RPMI8226 (cell line): Measurements from ENCODE around the gene NHSL2.
"Not testable (repeated sequence)": the region's sequence is repeated elsewhere in the genome, so short reads cannot be mapped to it uniquely, and the experiment has no call there.

ENCODE experiments used
- DNase-seq: peaks from one replicate; pipeline ENCODE4 v3.0.0-alpha.2; 2015

The NHSL2 gene

DNA sequence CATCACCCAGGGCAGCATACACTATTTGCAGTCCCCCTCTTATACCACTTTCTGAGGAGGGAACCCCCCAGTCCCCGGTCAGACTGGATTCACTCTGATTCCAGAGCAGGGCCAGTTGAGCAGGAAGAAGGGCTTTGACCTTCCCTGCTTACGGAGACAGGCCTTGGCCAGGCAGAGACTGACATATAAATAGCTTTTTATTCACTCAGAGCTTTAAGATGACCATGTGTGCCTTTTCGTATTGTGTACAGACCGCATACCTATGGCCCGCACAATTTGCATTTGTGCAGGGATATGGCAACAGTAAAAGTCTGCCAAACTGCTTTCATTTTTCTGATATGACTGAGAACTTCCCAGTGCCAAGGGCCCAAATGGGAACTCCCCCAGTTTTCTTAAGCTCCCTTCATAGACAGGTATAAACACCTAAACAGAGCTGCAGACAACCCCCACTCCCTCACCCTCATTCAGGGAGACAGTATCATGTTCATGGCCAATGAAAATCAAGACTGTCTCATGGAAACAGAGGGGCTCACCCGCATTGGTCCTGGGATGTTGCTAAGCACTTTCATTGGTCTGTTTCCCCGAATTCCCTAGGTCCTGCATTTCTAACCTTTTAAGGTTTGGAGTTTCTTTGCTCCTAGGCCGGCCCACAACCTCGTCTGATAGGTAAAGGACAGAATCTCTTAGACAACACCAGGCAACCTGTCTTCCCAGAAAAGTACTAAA is 135.1 kb downstream of the NHSL2 start:
- no peak for DNase-seq

- DNase-seq = no peak
Measured at GRCh38 chrX:72046447-72046846, 135.8 kb downstream of the NHSL2 start.

DNA sequence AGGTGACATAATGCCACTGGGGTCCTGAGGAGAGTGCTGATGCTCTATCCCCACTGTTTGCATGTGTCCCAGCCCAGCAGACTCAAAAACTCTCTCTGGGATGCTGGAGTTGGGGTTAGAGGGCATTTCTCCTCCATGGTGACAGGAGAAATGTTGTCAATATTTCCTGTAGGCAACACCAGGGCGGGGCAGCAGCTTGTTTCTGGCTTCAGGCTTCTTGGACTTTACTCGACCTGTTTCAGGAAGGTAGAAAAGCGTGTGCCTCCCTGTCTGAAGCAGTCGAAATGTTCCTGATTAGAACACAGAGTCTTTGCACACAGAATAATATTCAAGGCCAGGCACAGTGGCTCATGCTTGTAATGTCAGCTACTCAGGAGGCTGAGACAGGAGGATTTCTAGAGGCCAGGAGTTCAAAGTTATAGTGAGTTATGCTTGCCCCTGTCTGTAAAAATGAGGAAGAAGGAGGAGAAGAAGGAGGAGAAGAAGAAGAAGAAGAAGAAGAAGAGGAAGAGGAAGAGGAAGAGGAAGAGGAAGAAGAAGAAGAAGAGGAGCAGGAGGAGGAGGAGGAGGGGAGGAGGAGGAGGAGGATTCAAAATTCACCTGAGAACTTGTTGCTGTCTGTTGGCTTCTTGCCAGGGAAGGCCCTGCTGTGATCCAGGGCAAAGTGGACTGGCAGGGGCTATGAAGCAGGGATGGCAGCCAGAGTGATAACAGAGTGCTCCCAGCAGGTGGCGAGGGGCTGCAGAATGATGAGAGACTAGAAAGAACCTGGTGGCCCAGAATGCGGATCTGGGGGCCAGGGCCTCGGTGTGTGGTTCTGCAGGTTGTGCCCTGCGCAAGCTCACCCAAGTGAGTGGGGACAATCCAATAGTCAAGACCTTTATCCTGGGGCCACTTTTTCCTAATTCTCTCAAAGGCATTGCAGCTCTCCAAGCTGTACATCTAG is 138.1 kb downstream of the NHSL2 start:
- DNase-seq = peak; percentile 5

GRCh38 chrX:72050011-72050410 is 139.4 kb downstream of the NHSL2 start:
- DNase-seq = no peak

DNA sequence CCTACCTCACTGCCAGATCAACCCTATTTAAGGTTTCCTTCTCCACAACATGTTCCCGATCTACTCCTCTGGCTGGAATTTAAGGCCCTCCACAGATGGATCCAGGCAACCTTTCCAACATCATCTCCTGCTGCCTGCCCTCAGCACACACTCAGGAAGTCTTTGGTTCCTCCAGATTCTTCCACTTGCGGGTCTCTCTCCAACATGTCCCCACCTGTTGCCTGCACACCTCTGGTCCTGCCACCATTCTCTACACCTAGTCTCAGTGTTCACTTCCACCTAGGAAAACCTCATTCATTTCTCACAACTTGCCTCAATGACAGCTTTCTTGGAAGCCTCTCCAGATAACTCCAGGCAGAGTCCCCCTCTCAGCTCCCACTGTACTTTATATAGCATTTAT is 140.9 kb downstream of the NHSL2 start:
- no peak for DNase-seq

DNA sequence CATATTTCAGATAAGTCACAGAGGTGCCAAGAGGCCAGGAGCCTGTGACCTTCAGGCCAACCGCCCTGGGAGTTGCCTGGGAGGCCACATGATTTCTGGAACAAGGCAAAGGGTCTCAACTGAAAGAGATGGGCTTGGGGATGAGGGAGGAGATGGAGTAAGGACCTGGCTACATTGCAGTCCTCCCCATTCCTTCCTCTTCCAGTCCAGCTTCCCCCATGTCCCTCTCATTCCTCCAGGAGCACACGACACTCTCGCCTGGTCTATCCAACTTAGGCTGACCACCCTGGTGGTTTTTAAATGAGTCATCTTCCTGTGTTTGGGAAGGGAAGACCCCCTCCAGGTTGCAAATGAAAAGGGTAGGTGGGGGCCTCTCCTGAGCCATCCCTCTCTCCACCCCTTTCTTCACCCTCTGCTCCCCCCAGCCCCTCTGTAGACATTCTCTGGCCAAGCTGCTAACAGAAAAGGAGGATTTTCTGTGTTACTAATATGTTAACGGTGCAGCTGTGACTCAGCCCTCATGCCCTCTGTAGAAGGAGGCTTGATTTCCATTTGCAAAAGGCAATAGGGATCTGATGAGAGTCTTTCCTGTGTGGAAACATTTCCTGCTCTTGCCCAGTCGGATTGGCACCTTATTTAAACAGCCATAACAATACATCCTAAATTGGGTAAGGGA is 141.9 kb downstream of the NHSL2 start:
- no peak for DNase-seq

DNA sequence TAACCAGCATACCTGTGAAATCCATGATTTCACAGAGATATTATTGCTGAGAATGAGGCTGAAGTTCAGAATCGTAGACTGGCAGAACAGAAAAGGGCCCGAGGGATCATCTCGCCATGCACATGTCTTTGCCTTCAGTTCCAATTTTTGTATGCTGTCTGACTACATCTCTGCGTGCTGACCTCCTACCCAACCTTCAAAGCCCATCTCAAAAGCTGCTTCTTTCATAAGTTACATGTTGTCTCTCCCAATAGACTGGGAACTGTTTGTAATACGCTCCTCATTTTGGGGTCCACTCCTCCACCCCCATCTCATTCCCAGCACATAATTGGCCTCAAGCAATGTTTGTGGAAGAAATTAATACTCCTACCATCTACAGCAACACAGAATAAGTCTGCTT is 142.9 kb downstream of the NHSL2 start:
- no peak for DNase-seq

DNA sequence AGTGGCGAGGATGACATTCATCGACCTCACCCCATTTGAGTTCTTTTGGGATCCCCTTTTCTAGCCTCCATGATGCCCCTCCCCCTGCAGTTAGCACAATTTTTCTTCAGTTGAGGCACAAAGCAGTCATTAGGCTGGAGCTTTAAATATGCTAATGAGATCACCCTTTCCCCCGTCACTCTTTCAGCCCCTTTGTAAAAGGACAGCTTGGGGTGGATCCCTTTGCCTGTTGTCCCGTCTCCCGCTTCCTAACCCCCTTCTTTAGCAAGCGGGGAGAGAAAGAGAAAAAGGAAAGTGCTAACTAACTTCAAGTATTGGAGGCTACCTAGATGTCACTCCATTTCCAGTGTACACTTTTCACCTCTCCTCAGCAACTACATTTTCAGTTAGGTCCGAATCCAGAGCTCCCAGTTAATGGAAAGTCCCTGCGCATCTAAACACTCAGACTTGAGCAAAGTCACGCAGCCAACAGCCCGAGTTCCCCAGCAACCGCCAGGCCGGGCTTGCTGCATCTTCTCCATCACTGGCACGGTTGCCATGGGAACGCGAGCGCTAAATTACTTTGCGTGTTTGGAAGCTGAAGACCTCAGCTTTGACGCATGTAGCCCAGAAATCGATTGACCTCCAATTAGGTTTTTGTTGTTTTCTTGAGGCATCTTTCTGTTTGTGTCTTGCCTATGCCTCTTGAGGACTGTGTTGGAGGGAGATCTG is 144.3 kb downstream of the NHSL2 start:
- DNase-seq = no peak

- no peak for DNase-seq
Measured at GRCh38 chrX:72057331-72057730, 146.7 kb downstream of the NHSL2 start.

DNA sequence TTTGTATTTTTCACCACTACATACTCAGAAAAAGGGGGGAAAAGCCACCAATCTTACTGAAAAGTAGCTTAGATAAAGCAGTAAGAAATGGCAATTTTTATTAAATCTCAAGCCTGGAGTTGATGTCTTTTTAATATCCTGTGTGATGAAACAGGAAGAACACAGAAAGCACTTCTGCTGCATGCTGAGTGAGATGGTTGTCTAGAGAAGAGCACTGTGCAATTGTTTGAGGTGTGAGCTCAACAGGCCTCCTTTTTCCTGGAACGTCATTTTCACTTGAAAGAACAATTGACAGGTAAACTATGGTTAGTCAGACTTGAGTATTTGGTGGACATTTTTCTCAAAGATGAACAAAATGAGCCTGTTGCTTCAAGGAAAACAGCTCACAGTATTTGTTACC is 147.2 kb downstream of the NHSL2 start:
- DNase-seq = no peak

GRCh38 chrX:72058346-72058745 is 147.7 kb downstream of the NHSL2 start:
- not testable (repeated sequence) for DNase-seq

DNA sequence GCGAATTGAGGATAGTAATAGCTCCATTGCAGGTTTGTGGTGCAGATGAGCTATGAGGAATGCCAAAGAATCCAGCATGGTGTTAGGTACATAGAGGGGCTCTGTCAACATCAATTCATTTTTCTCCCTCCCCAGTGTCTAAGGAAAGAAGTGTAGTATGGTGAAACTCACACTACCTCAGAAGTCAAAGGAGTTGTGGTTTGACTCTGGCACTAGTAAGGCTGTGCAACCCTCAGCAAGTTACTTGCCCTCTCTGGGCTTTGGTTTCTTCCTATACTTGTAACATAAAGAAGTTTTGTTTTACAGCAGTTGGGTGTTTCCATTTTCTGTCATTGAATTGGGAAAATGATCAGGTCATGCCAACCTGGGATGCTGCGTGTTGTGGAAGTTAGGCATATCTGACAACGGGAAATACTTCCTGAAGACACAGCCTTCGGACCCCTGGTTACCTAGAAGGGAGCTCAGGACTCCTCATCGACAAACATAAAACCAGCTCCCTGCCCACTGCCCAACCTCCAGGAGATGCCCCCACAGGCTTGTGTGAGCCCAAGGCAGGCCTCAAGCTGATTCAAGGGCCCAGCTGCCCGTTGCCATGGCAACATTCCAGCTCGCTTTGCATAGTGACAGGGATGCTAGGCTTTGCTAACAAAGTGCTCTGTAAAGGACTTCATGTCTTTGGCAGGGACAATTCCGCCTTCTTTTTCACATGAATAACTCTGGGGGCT is 149.7 kb downstream of the NHSL2 start:
- DNase-seq = peak; percentile 10

GRCh38 chrX:72060921-72061490 is 150.4 kb downstream of the NHSL2 start:
- no peak for DNase-seq

- DNase-seq = no peak
Measured at GRCh38 chrX:72062916-72063315, 152.3 kb downstream of the NHSL2 start.

DNA sequence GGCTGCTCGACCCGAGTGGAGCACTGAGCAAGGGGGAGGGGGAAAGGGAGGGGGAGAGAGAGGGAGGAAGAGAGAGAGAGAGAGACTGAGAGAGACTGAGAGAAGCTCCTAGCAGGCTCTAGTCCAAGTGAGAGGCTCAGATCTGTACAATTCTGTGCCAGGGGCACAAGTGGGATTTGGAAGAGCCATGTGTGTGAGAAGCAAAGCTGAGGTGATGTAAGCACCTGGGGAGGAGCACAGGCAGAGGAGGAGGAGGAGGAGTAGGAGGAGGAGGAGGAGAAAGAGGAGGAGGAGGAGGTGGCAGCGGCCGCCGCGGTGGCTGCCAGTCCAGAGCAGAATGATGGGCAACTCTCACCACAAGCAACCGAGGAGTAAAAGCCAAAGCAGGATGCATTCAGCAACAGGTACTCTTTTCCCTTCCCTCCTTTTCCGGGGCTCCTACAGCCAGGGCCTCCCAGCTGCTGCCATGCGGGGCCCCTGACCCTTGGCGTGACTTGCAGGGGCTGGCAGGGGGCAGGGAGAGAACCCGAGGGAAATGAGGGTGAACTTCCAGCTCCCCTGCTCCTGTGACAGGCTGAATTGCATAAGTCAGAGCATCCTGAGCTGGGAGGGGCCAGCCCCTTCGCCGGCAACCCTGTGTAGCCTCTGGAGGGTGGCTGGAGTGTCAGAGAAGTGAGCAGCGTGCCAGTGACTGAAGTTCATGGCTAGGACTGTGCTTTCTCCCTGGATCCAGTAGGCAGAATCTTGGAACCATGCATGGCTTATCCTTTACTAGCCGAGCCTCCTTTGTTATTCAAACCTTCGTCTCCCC is 158.9 kb downstream of the NHSL2 start:
- no peak for DNase-seq

GRCh38 chrX:72071213-72071612 is 160.6 kb downstream of the NHSL2 start:
- no peak for DNase-seq

DNA sequence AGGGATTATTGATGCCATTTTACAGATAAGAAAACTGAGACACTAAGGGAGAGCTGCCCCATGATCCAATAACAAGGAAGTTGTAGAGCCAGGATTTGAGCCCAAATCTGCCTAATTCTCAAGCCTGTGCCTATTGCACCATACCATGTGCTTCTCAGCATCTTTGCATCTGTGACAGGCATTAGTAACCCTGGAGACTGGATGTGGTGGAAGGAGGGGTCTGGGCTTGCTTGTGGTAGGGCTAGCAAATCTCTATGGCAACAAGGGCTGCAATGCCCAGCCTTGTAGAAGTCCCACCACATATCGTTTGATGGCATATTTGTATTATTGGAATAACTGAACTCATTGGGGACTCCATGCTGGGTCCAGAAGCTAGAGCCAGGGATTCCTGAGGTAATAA is 163.0 kb downstream of the NHSL2 start:
- DNase-seq = no peak

- DNase-seq = no peak
Measured at GRCh38 chrX:72078411-72078810, 167.8 kb downstream of the NHSL2 start.

DNA sequence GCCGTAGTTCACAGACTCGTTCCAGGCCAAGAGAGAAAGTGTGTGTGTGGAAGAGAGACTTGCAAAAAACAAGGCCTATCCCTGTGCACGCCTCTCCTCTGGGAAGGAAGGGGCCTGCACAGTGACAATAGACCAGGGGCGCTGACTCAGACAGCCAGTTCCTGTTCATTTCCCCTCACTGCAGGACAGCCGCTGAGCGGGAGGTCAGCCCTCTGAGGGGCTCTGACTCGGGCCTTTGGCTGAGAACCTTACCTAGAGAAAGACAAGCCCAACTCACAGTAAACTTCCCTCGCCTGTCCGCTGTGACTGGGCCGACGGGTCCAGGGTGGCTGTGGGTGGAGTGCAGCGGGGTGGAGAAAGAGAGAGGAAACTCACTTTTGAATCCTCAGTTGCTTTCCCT is 169.0 kb downstream of the NHSL2 start:
- no peak for DNase-seq

DNA sequence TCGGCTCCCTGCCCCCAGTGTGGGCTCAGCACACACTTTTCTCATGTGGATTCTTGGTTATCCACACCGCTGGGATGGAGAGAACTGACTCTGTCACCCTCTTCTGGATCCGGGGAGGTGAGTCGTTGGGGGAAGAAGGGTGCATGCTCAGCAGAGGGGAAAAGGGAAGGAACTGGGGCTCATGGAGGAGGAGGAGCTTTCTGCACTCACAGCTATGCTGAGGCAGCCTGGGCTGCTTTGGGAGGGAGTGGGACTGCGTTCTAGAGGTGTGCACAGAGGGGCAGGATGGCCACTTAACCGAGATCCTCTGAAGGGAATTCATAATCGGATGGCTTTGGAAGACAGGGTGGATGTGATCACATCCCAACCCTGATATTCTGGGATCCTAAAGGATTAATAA is 169.5 kb downstream of the NHSL2 start:
- no peak for DNase-seq

GRCh38 chrX:72080800-72081199 is 170.2 kb downstream of the NHSL2 start:
- DNase-seq = no peak
